RCC 7860 (cell line): ENCODE results near the gene UBASH3B.
A peak's percentile ranks its signal among the peaks of the same experiment; 100 is the strongest.

Source experiments
- DNase-seq: peaks from one replicate; pipeline ENCODE4 v3.0.0-alpha.2; 2015; ENCODE audit warnings: low spot score
- FAIRE-seq: peaks from 2 replicates; lab custom pipeline; 2012; peaks lifted over from hg19 to GRCh38; lab: Jason Lieb, UNC

Gene UBASH3B

GRCh38 chr11:122777343-122777742 is 121.8 kb downstream of the UBASH3B start:
- FAIRE-seq: no peak
- no peak for DNase-seq

- DNase-seq (peak; percentile 52), FAIRE-seq (peak; percentile 46)
These were observed 122.6 kb downstream of the UBASH3B start for GRCh38 chr11:122778148-122778547.

GRCh38 chr11:122779047-122779629 is 123.6 kb downstream of the UBASH3B start:
- FAIRE-seq: no peak

GRCh38 chr11:122780296-122780949 is 124.9 kb downstream of the UBASH3B start:
- FAIRE-seq (no peak), DNase-seq (no peak)

More at GRCh38 chr11:122779047-122779629, 123.6 kb downstream of the UBASH3B start:
- no peak for DNase-seq

GRCh38 chr11:122781378-122782195 is 126.1 kb downstream of the UBASH3B start:
- FAIRE-seq (peak; percentile 7), DNase-seq (peak; percentile 65)

- FAIRE-seq (no peak), DNase-seq (no peak)
These were observed 126.7 kb downstream of the UBASH3B start for GRCh38 chr11:122782222-122782621.

- DNase-seq (no peak), FAIRE-seq (no peak)
These were observed 128.9 kb downstream of the UBASH3B start for GRCh38 chr11:122784325-122784955.

- no peak for FAIRE-seq
- no peak for DNase-seq
These were observed 129.6 kb downstream of the UBASH3B start for GRCh38 chr11:122785031-122785541.

GRCh38 chr11:122786896-122787295 is 131.4 kb downstream of the UBASH3B start:
- FAIRE-seq: no peak
- DNase-seq: no peak

- DNase-seq (no peak), FAIRE-seq (no peak)
These were observed 133.4 kb downstream of the UBASH3B start for GRCh38 chr11:122788781-122789535.

- DNase-seq: no peak
- no peak for FAIRE-seq
These were observed 134.4 kb downstream of the UBASH3B start for GRCh38 chr11:122789907-122790306.

- DNase-seq: peak; percentile 29
- FAIRE-seq: peak; percentile 58
These were observed 135.9 kb downstream of the UBASH3B start for GRCh38 chr11:122791411-122791810.

GRCh38 chr11:122791836-122792235 is 136.3 kb downstream of the UBASH3B start:
- DNase-seq (peak; percentile 43), FAIRE-seq (no peak)

- DNase-seq (no peak), FAIRE-seq (no peak)
These were observed 138.0 kb downstream of the UBASH3B start for GRCh38 chr11:122793515-122793914.

- FAIRE-seq: no peak
These were observed 139.8 kb downstream of the UBASH3B start for GRCh38 chr11:122795307-122795706.

GRCh38 chr11:122796128-122796717 is 140.7 kb downstream of the UBASH3B start:
- FAIRE-seq (no peak), DNase-seq (peak; percentile 15)

More at GRCh38 chr11:122795307-122795706, 139.8 kb downstream of the UBASH3B start:
- no peak for DNase-seq

GRCh38 chr11:122797651-122798050 is 142.1 kb downstream of the UBASH3B start:
- FAIRE-seq (no peak), DNase-seq (no peak)

- FAIRE-seq (no peak), DNase-seq (no peak)
These were observed 144.0 kb downstream of the UBASH3B start for GRCh38 chr11:122799406-122800105.

- no peak for FAIRE-seq
- DNase-seq: no peak
These were observed 147.4 kb downstream of the UBASH3B start for GRCh38 chr11:122802876-122803275.
